Heart left ventricle (tissue), 13 donors: Measurements from ENCODE around the gene TSPY9.
"Not testable (repeated sequence)": the region's sequence is repeated elsewhere in the genome, so short reads cannot be mapped to it uniquely, and the experiment has no call there.

Experiments used
- POLR2A ChIP-seq, 2 donors: fragments of 450-650 bp; IDR thresholded peaks; one replicate each; pipeline ENCODE4 v1.6.1; 2017; ENCODE audit warnings: antibody characterized with exemption in 2 of 2, mild to moderate bottlenecking in 2 of 2, moderate library complexity in 2 of 2
- TF ChIP-seq, protein P1 (sequence below), 12 donors: fragments of 200-600 bp; sonication (generic) in 4 of 12; IDR thresholded peaks; one replicate each; pipeline versions ENCODE4 v1.5.0 to v1.8.0; 2018 to 2022; ENCODE audit warnings: antibody characterized with exemption in 12 of 12, mild to moderate bottlenecking in 5 of 12
- donor health status: ischemic (EF 13 %, LVEDD 7.1; RV severe dilation, severe dysfunction).
- donor health status: DM: no; HTN: yes; CAD: no.
- donor health status: DM: no; HTN: no; CAD: no.
- donor health status: ischemic (EF 25% LVEDD 6.9; RV normal size, moderate dysfunction).
- donor health status: ischemic (EF 25% LVEDD 5.7; RV mildly dilated, moderate dysfunction).
- donor health status: ischemic (EF 35%, LVEDD 5.7; RV mildly dilated, moderate dysfunction).
- donor health status: nonischemic (EF 11% LVEDD 7.7; RV severe dilation, severe dysfunction).
- donor health status: DM: yes; HTN: yes; CAD: no.
- donor health status: PGD.
- donor health status: ischemic (EF 29% LVEDD 5.4; RV normal size, mild dysfunction).
- donor health status: nonischemic (EF 23%, LVEDD 6.1; RV moderate dilation, normal function).

DNA sequence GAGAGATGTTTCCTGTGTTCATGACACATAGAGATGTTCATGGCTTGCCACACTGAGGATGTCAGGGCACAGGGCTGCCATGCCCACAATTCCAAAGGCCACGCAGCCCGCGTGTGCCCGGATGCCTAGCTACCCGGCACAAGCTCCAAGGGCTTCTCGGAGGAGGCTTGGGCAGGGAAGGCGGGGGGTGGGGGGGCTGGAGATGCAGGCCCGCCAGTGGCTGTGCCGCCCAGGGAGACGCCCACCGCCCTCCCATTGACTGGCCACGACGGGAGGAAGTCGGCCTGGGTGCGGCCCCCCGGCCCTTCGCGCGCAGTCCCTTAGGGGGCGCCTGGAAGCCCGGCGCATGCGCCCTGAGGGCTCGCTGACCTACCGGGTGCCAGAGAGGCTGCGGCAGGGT, 40.5 kb downstream of the TSPY9 start, which contains the start of gene TSPY10:
- TF ChIP-seq, protein P1, sequence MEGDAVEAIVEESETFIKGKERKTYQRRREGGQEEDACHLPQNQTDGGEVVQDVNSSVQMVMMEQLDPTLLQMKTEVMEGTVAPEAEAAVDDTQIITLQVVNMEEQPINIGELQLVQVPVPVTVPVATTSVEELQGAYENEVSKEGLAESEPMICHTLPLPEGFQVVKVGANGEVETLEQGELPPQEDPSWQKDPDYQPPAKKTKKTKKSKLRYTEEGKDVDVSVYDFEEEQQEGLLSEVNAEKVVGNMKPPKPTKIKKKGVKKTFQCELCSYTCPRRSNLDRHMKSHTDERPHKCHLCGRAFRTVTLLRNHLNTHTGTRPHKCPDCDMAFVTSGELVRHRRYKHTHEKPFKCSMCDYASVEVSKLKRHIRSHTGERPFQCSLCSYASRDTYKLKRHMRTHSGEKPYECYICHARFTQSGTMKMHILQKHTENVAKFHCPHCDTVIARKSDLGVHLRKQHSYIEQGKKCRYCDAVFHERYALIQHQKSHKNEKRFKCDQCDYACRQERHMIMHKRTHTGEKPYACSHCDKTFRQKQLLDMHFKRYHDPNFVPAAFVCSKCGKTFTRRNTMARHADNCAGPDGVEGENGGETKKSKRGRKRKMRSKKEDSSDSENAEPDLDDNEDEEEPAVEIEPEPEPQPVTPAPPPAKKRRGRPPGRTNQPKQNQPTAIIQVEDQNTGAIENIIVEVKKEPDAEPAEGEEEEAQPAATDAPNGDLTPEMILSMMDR (IDR thresholded peaks at IDR 0.05) = not testable (repeated sequence)
- not testable (repeated sequence) for TF ChIP-seq POLR2A (IDR thresholded peaks at IDR 0.05)
